LNCAP (cell line): ENCODE data around the gene RAD51.

ENCODE experiments used
- TF ChIP-seq, protein P1 (sequence below): fragments of 450-650 bp; IDR thresholded peaks from 2 replicates; pipeline ENCODE4 v1.5.1; 2017; ENCODE audit warnings: mild to moderate bottlenecking

Gene RAD51

DNA sequence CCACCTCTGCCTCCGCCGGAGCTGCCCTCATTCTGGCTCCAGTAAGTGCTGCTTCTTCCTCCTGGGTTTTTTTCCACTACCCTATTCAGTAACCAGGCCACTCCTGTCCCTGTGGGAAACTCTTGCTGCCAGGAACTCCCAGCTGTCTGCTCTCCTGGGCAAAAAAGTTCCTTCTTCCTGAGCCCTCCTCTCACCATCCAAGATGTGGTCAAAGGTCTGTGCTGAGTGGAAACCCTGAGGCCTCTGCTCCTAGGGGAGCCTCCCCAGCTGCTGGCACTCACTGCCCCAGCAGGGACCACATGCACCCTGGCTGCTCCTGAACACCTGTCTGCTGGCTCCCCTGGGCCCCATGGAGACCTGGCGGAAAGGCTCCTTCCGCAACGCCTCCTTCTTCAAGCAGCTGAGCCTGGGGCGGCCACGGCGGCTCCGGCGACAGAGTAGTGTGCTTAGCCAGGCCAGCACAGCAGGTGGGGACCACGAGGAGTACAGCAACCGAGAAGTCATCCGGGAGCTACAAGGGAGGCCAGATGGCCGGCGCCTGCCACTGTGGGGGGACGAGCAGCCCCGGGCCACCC is 75.3 kb downstream of the RAD51 start:
- TF ChIP-seq, protein P1, sequence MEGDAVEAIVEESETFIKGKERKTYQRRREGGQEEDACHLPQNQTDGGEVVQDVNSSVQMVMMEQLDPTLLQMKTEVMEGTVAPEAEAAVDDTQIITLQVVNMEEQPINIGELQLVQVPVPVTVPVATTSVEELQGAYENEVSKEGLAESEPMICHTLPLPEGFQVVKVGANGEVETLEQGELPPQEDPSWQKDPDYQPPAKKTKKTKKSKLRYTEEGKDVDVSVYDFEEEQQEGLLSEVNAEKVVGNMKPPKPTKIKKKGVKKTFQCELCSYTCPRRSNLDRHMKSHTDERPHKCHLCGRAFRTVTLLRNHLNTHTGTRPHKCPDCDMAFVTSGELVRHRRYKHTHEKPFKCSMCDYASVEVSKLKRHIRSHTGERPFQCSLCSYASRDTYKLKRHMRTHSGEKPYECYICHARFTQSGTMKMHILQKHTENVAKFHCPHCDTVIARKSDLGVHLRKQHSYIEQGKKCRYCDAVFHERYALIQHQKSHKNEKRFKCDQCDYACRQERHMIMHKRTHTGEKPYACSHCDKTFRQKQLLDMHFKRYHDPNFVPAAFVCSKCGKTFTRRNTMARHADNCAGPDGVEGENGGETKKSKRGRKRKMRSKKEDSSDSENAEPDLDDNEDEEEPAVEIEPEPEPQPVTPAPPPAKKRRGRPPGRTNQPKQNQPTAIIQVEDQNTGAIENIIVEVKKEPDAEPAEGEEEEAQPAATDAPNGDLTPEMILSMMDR: no peak

DNA sequence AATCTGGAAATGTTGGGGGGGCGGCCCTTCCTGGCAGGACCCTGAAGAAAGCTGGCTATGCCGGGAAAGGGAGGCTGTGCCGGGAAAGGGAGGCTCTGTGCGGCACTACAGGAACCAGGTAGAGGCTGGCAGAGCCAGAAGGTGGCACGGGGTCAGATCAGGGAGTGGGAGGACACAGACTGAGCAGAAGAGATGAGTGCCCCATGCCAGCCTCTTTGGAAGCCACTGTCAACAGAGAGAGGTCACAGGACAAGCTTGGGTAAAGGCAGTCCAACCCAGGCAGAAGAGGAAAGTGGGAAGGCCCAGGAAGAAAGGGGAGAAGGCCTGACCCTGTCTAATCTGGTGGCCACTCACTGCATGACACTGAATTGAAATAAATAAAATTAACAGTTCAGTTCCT is 76.3 kb downstream of the RAD51 start:
- TF ChIP-seq, protein P1: no peak

DNA sequence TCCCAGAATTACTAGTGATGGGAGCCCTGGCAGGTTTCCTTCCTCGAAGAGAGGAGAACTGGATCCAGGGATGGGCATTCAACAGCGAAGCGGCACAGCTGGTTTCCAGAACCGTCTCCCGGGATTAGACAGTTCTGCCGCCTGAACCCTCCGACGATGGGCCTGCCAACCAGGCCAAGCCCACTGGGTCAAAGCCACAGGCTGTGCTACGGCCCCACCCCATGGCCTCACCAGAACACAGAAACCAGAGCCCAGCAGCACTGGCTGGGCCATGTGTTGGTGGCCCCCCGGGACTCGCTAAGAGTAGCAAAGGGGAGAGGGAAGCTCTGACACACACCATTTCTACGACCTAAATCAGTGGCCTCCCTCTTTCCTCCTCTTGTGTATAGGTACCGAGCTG is 77.0 kb downstream of the RAD51 start:
- TF ChIP-seq, protein P1: no peak

DNA sequence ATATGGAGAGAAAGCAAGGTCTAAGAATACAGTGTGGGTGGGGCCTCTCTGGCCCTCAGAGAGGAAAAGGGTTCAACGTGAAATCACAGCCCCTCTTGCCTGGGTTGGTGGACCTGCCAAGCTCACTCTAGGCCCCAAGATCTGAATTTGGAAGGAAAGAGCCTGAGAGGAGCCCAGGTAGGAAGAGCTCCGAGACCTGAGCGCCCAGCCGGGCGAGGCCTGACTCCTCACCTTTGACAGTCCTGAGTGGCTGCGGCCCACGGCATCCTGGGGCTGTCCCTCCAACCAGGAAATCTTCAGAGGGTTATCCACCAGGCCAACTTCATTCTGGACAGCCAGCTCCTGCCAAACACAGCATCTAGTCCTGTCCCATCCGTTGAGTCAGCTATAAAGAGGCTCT is 78.5 kb downstream of the RAD51 start:
- TF ChIP-seq, protein P1: no peak

DNA sequence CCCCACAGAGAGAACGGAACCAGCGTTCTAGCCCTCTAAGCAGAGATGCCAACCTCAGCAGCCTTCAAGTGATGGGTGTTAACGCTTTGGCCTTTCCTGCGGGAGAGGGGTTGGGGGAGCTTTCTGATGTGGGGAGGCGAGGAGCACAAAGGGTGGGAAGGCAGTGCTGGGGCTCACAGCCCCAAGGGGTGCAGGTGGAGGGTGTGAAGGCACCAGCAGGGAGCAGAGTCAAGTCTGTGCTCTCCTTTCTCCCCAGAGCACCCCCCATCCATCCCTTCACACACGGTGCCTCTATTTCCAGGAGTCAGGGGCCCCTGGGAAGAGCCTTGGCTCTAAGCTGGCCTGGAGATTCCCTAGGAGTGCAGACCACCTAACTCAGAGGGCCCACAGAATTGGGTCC is 78.9 kb downstream of the RAD51 start:
- TF ChIP-seq, protein P1: no peak

DNA sequence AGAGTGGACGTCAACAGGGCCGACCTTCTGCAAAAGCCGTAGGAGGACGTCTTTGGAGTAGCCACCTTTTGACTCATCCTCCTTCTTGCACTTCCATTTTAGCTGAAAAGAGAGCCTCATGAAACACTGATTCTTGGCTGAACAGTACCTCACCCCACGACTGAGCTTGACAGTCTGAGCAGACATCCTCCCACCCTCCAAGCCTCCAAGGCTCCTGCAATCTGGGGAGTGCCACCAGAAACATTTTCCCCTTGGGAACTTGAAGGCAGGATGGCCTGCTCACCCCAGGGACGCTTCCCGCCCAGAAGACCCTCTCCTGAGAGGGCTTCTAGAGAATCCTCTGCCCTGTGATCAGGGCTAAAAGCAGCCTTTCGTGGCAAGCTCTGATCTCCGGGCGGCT is 80.0 kb downstream of the RAD51 start:
- TF ChIP-seq, protein P1: no peak

DNA sequence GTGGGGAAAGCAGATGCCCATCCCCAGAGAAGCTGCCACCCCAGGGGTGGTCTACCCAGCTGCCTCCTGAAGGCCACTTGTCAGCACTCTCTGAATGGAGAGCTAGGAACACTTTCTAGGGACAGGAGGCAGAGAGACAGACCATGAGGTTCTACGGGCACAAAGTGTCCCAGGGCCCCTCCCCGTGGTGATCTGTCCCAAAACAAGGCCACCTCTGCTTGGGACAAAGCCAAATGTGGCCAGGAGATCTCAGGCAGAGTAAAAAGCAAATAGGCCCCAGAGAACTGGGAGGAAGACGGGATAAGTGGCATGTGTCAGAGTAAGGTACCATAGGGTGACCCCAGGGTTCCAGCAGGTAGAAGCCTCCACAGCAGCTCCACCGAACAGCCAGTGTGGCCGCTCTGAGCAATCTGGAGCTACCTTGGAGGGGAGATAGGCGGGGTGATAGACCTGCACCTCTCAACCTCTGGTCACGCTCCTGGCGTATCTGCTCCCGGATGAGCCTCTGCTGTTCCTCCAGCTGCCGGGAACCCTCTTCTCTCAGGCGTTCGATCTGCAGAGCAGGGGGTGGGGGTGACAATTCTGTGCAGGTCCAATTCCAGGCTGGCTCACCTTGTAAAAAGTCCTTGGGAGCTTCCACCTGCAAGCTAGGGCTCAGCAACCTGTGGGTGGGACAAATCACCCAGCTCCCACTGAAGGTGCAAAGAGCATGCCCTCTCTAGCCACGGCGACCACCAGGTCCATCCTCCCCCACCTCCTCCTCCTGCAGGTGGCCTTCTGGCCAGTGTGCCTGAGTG is 81.0 kb downstream of the RAD51 start:
- TF ChIP-seq, protein P1: no peak
